GM18951 (cell line): Measurements from ENCODE around the gene SPATA33.
A peak's percentile ranks its signal among the peaks of the same experiment; 100 is the strongest.
"Not testable (repeated sequence)": the region's sequence is repeated elsewhere in the genome, so short reads cannot be mapped to it uniquely, and the experiment has no call there.

ENCODE experiments used
- POLR2A ChIP-seq: IDR thresholded peaks from 4 replicates; pipeline ENCODE4 v1.6.1; 2011; ENCODE audit warnings: mild to moderate bottlenecking; ENCODE audit not compliant: insufficient read length, insufficient read depth; ENCODE audit errors: extremely low read depth
- in situ Hi-C: fragments of 300-500 bp; cut with MboI; formaldehyde crosslinking; loops from one replicate; pipeline ENCODE4 v1.12.0; 2022; ENCODE audit warnings: low sequenced_read_pairs, mixed read lengths, inconsistent platforms; ENCODE audit not compliant: unreplicated experiment

The SPATA33 gene

GRCh38 chr16:89661215-89661614 lies 3.6 kb downstream of the SPATA33 start:
- in situ Hi-C loops, result no loop called here
- no peak for TF ChIP-seq POLR2A

DNA sequence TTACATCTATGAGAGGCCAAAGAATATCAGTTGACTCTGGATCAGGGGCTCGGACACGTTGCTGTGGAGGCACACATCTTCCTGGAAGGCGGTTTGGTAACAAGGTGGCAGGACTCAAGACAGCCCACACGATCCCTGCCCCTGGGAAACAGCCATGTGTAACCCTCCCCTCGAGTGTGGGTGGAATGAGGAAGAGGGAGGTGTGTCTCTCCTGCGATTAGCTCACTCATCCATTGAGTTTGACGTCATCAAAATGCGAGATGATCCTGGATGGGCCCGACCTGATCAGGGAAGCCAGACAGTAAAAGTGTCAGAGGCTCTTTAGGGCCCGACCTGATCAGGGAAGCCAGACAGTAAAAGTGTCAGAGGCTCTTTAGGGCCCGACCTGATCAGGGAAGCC lies 6.6 kb downstream of the SPATA33 start:
- in situ Hi-C loops, result not testable (repeated sequence)

GRCh38 chr16:89667000-89667399 lies 9.4 kb downstream of the SPATA33 start:
- in situ Hi-C loops, result not testable (repeated sequence)

DNA sequence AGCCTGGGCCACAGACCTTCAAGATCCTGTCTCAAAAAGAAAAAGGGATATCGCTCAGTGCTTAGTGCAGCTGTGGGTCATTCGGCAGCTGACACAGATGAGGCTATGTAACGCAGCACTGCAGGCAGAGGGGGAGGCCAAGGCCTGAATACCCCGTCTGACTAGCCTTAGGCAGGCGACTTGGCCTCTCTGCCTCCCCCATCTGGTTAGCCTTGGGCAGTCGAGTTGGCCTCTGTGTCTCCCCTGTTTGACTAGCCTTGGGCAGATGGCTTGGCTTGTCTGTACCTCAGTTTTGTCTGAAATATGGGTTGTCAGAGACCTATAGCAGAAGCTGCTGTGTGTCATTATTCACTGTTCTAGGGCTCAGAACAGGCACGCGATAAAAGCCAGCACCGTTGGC lies 10.0 kb downstream of the SPATA33 start:
- in situ Hi-C loops, result no loop called here

GRCh38 chr16:89668790-89669158 lies 11.1 kb downstream of the SPATA33 start:
- in situ Hi-C loops, result no loop called here
- TF ChIP-seq POLR2A, result no peak

More for the DNA sequence above, 10.0 kb downstream of the SPATA33 start:
- TF ChIP-seq POLR2A, result no peak

DNA sequence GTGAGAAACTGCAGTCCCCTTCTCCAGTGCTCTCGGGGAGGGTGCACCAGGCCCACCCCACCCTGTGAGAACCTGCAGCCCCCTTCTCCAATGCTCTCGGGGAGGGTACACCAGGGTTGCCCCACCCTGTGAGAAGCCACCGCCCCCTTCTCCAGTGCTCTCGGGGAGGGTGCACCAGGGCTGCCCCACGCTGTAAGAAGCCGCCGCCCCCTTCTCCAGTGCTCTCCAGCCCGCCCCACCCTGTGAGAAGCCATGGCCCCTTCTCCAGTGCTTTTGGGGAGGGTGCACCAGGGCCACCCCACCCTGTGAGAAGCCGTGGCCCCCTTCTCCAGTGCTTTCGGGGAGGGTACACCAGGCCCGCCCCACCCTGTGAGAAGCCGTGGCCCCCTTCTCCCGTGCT lies 12.1 kb downstream of the SPATA33 start:
- in situ Hi-C loops, result no loop called here
- no peak for TF ChIP-seq POLR2A

DNA sequence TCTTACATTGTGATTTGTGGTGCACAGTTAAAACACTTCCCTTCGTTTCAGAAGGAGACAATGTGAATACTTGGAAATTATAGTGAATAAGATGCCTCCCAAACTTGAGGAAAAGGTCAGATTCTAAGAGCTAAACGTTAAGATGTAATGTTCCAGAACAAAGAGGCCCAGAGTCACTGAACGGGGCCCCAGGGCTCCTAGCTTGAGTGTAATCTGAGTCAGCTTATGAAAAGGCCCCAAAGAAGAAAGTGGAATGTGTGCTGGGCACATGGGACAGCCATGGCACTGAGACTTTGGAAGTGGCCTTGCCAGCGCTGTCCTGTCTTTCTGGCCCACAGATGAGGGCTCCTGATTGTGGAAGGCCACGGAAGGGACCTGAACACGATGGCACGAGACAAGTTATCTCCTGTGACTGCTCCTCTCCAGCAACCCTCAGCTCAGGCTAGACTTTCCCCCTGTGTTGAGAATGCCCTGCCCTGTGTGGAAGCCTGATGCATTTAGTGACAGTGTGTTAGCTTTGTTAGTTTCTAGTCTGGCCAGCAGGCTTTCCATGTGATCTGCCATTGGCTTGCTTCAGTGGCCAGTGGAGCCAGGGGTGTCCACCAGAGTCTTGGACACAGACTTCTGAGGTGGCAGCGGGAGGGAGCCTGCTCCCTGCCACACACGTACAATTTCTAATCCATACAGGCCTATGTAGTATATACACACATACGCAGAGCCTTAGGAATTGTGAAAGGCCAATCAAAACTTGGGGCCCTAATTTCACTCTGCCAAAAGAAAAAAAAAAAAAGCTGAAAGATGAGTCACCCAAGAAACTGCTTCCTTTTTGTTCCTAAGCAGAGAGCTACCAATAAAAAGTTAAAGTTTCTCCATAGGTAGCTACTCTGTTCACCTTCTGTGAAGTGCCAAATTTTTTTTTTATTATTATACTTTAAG lies 13.1 kb downstream of the SPATA33 start:
- in situ Hi-C loops, result no loop called here
- no peak for TF ChIP-seq POLR2A

- in situ Hi-C loops, result not testable (repeated sequence)
Observed at GRCh38 chr16:89671565-89671964, 13.9 kb downstream of the SPATA33 start.

GRCh38 chr16:89672177-89672941 lies 14.7 kb downstream of the SPATA33 start:
- in situ Hi-C loops, result no loop called here
- no peak for TF ChIP-seq POLR2A

- in situ Hi-C loops, result no loop called here
- TF ChIP-seq POLR2A, result no peak
Observed at GRCh38 chr16:89678258-89678657, 20.6 kb downstream of the SPATA33 start.

- in situ Hi-C loops, result no loop called here
- no peak for TF ChIP-seq POLR2A
Observed at GRCh38 chr16:89685916-89686315, 28.3 kb downstream of the SPATA33 start.

- TF ChIP-seq POLR2A, result peak; percentile 96
- in situ Hi-C loops, result no loop called here
Observed at GRCh38 chr16:89686520-89687091, 29.0 kb downstream of the SPATA33 start, which contains the start of gene CDK10. Gene CDK10 (plus strand): TSS chr16:89686689. CDS start chr16:89686711, 22 bp downstream.

- in situ Hi-C loops, result no loop called here
- no peak for TF ChIP-seq POLR2A
Observed at GRCh38 chr16:89687092-89687940, 29.7 kb downstream of the SPATA33 start.

DNA sequence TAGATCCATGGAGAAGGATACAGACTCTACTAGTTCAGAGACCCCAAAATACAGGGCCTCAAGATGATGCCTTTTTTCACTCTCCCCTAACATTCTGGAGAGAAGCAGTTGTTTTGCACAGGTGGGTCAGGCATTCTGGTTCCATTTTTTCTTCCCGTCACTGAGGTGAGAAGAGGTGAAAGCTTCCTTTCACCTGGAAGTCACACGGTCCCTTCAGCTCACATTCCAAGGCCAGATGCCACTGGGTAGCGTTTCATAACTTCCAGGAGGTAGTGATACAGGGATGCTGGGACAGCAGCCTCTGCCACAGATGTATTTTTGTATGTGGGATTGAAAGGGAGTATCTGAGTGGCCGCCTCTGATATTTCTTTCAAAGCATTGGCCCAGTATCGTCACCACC lies 30.8 kb downstream of the SPATA33 start:
- TF ChIP-seq POLR2A, result no peak
- in situ Hi-C loops, result no loop called here
